ENCODE data around the gene PTPRT. TPM values are rescaled to one million over a fixed set of nuclear protein-coding genes. Genes with fewer than 3 reads are reported as not detected.

PTPRT gene
- total RNA-seq, 1 donor from 2014 or later, result not detected

GRCh38 chr20:42572320-42573016 lies 617.2 kb downstream of the PTPRT start:
- no peak for DNase-seq (ENCODE audit: low spot score)

DNA sequence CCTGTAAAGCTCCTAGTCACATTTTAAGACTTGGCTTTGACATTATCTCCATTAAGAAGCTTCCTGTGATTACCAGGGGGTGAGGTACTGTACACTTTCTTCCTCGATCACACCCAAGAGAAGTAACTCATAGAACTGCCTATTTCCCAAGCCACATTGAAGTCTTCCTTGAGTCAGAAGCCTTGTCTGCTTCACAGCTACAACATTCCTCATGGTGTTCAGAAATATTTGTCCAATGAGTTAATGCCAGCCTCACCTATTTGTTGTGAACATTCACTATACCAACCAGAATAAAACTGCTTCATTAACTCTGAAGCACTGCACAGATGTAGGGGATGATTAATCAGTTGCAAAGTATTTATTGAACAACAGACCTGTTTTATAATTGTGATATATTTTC lies 622.3 kb downstream of the PTPRT start:
- no peak for DNase-seq (ENCODE audit: low spot score)

DNA sequence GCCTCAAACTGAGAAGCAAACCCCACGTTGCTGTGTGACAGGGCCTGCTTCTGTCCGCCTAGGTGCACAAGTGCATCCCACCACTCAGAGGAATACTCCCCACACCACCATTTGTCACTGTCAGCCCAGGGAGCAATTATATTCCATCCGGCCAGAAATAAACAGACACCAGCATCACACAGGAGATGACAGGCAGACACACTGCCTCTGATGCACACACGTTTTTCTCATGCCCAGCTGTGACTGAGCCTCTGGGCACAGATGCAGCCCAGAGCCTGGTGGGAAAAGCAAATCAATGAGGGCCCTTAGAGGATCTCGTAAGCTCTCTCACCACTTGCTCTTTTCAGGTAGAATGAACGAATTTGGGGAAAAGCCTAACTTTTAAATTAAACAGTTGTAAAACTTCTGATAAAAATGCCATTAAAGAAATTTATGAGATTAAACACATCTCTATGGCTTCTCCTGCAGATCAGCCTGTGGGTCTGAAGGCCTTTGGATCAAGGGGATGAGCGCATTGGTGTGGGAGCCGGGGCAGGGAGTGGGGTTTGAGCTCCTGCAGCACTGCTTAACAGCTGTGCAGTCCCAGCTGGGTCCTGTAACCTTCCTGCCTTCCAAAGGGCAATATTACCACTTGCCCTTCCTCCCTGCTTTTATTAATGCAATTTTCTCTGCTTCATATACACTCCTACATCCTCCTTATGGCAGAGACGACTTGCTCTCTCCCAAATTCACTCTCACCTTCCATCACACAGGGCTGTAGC lies 624.3 kb downstream of the PTPRT start:
- no peak for DNase-seq (ENCODE audit: low spot score)

GRCh38 chr20:42559665-42560064 lies 630.0 kb downstream of the PTPRT start:
- DNase-seq (ENCODE audit: low spot score), result no peak

DNA sequence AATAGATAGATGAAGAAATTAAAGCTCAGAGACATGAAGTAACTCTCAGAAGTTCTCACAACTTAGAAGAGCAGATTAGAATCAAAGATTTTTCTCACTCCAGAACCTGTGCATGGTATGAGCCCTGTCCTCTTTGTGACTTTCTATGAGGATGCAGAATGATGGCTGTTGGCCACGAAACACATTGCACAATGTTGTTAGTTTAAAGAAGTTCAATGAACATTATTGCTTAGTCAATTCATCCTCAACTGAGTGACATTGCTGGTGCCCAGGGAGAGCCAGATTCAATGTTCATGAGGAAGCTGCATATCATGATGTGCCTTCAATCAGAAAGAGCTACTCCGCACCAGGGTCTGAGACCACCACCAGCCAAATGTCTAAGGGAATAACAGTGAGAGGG lies 633.1 kb downstream of the PTPRT start:
- no peak for DNase-seq (ENCODE audit: low spot score)

- DNase-seq (ENCODE audit: low spot score), result no peak
Measured at GRCh38 chr20:42553374-42553773, 636.3 kb downstream of the PTPRT start.

GRCh38 chr20:42549496-42549895 lies 640.2 kb downstream of the PTPRT start:
- no peak for DNase-seq (ENCODE audit: low spot score)

- no peak for DNase-seq (ENCODE audit: low spot score)
Measured at GRCh38 chr20:42544926-42545325, 644.8 kb downstream of the PTPRT start.

- no peak for DNase-seq (ENCODE audit: low spot score)
Measured at GRCh38 chr20:42532831-42533230, 656.9 kb downstream of the PTPRT start.

DNA sequence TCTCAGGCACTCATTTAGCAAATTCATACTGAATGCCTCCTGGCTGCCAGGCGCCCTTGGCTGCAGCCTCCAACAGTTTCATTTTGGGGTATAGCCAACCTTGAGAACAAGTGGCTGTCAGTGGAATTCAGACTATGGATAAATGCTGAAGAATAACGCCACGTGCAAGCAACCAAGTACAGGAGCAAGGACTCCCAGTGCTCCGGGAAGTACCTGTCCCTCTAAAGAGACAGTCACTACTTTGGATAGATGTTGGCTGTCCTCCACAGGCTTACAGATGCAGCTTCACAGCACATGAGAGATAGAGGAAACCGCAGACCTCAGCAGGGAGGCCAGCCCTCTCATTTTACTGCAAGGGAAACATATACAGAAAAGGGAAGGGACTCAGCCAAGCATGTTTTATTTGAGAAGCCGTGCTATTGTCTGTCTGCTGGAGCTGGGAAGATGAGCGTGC lies 658.2 kb downstream of the PTPRT start:
- DNase-seq (ENCODE audit: low spot score), result no peak

GRCh38 chr20:42530855-42531448 lies 658.8 kb downstream of the PTPRT start:
- DNase-seq (ENCODE audit: low spot score), result no peak

GRCh38 chr20:42530191-42530590 lies 659.5 kb downstream of the PTPRT start:
- no peak for DNase-seq (ENCODE audit: low spot score)

GRCh38 chr20:42524058-42524457 lies 665.6 kb downstream of the PTPRT start:
- DNase-seq (ENCODE audit: low spot score), result no peak

DNA sequence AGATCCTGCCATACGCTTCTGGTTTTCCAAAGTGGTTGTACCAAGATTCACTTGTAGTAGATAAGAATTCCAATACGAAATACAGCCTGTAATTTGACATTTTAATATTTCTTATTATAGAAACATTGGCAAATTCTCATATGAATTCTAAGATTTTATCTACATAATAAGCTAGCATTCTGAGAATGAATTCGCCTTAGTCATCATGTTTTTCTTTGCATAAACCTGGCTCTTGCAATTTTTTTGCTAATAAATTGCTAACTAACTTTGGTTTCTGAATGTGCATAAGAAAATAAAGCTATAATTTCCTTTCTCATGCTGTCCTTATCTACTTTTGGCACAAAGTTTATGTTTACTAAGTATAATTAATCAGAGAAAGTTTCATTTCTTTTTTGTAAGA lies 673.0 kb downstream of the PTPRT start:
- DNase-seq (ENCODE audit: low spot score), result no peak

DNA sequence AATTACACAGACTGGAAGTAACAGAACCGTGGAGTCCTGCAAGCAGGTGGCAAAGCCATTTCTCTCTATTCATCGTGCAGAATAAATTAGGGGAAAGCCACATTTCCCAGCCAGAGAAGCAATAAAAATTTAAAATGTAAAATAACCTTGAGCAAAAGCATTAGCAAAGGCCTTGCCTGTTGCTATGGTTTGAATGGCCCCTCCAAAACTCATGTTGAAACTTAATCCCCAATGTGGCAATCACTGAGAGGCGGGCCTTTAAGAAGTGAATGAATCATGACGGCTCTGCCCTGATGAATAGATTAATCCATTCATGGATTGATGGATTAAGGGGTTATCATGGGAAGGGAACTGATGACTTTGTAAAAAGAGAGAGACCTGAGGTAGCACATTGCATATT lies 679.0 kb downstream of the PTPRT start:
- DNase-seq (ENCODE audit: low spot score), result no peak

DNA sequence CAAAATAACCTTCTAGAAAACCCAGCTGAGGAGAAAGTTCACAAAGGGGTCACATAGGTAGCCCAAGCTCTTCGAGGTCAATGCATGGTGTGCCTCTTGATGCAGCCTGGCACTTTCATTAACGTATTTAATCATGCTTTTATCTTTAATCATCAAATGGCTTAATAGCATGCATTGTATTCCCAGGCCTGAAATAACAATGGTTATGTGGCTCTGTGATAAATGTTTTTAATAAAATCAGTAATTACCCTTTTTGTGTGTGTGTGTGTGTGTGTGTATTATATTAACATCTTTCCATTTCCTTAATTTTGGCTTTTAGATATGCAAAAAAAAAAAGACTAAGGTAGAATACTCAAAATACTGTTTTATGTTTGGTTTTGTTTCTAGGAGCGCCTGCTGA lies 681.8 kb downstream of the PTPRT start:
- no peak for DNase-seq (ENCODE audit: low spot score)

DNA sequence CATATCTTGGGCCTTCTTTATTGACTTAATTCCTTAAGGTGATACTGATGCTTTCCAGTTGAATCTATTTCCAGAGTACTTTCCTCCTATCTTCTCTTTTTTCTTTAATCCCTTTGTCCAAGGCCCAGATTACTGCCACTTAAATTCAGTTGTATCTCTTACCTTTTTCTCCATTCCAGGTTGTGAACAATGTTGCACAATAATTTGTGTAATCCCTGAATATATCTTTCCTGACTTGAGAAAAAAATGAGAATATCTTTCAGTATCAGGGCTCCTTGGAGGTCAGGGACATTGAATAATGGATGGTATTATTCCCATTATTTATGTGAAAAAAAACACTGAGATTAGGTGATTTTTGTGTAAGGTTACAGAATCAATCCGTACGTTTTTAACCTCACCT lies 683.3 kb downstream of the PTPRT start:
- no peak for DNase-seq (ENCODE audit: low spot score)

DNA sequence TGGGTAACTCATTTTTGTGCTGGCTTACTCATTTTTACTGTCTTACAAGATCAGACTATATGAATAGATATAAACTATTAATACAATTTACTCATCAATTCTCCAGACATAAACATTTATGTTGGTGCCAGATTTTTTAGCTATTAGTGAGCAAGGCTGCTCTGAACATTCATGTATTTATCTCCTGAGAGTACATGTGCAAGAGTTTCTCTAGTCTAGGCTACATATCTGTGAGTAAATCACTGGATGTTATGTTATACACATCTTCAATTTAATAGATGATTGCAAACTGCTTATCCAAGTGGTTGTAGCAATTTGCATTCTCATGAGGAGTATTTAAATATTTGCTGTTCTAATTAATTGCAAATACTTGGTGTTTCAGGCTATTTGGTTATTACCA lies 687.1 kb downstream of the PTPRT start:
- DNase-seq (ENCODE audit: low spot score), result no peak

DNA sequence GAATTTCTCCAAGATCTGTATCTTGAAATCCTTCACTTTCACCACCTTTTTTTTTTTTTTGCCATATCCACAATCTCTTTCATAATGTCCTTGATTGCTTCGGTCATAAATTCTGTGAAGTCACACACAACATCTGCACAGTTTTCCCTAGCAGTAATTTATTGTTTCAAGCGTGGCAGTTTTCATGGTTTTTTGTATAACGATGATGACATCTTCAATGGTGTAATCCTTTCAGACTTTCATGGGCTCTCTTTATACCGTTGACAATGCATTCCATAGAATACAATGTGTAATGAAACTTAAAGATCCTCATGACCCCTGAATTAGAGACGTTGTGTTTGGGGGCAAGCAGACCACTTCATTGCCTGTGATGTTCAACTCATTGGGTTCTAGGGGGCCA lies 693.1 kb downstream of the PTPRT start:
- DNase-seq (ENCODE audit: low spot score), result no peak

- no peak for DNase-seq (ENCODE audit: low spot score)
Measured at GRCh38 chr20:42494290-42494689, 695.4 kb downstream of the PTPRT start.

DNA sequence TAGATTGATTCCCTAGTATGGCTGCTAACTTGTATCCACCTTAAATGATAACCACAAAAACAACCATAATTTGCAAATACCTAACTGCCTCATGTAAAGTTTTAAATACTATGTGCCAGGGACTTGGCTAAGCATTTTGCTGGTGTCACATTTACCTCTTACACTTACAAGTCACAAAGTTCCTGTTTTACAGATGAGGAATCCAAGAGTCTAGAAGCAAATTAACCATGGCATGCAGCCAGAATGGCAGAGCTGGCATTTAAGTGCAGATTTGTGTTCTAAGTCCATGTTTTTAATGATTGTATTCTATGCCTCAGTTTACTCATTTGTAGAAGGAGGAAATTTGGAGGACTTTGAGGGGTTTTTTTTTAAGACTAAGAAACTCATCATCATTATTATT lies 696.7 kb downstream of the PTPRT start:
- no peak for DNase-seq (ENCODE audit: low spot score)

DNA sequence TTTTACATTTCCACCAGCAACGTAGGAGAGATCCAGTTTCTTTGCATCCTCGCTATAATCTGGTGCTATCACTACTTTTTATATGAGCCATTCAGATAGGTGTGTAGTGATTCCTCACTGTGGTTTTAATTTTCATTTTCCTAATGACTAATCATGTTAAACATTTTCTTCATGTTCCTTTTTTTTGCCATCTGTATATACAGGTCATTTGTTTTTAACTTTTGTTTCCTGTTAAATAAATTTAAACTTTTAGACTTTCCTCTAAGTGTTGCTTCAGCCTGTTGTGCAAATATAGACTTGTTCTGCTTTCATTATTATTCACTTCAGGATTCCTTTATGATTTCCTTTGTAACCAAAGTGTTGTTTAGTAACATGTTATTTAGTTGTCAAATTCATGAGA lies 697.4 kb downstream of the PTPRT start:
- no peak for DNase-seq (ENCODE audit: low spot score)

DNA sequence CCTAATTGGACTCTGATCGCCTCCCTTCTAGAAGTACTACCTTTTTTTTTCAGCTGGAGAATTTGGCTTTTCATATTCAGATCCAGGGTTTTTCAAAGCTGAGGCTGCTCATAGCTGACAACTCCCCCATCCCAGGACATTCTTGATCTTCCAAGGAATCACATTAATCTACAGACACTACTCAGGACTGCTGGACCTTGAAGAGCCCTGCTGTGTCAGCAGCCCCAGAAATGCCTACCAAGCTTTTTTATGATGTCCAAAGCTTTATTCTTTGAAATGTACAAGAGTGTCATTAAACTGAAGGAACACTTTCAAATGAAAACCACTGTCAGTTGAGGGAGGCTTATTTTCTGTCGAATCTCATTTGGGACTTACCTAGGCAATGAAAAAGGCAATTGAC lies 704.1 kb downstream of the PTPRT start:
- no peak for DNase-seq (ENCODE audit: low spot score)

Measured in mesenteric fat pad (tissue), 1 donor.